GM12878 (cell line): ENCODE measurements around the gene ARMC8. TPM values are rescaled to one million over a fixed set of nuclear protein-coding genes. Genes with fewer than 3 reads are reported as not detected.

Source experiments
- ATAC-seq: fragments of 200-7000 bp; cut with Tn5 transposase; 3 replicates; pipeline ENCODE4 v1.9.1; 2020; ENCODE audit warnings: mild to moderate bottlenecking, moderate library complexity
- BruUV-seq: library from RNA; stranded (reverse); fragments of 400-500 nt; replicated peaks from 2 replicates; lab custom pipeline; 2021; lab: Mats Ljungman, UMichigan
- CTCF ChIA-PET: fragments of 300-600 bp; sonication (Branson Sonifier 250); formaldehyde crosslinking; extraction: SDS; loops from one replicate; lab custom pipeline; 2021; ENCODE audit warnings: inconsistent platforms; lab: Yijun Ruan, JAX
- POLR2A ChIA-PET: fragments of 350-600 bp; formaldehyde crosslinking; extraction: SDS; loops from one replicate; lab custom pipeline; 2021; ENCODE audit warnings: inconsistent platforms; lab: Charles Lee
- RAD21 ChIA-PET: fragments of 300-600 bp; sonication (Branson Sonifier 250); formaldehyde crosslinking; loops from one replicate; lab custom pipeline; 2023; ENCODE audit warnings: antibody characterized with exemption; ENCODE audit not compliant: unreplicated experiment; lab: Charles Lee
- SMC1A ChIA-PET: fragments of 300-600 bp; sonication (Branson Sonifier 250); formaldehyde crosslinking; loops from one replicate; lab custom pipeline; 2023; ENCODE audit not compliant: unreplicated experiment, uncharacterized antibody; lab: Charles Lee
- DNase-seq: peaks from one replicate; pipeline ENCODE4 v3.0.0-alpha.2; 2011; ENCODE audit warnings: low read depth, low spot score
- FAIRE-seq: peaks from 3 replicates; lab custom pipeline; 2011; peaks lifted over from hg19 to GRCh38; lab: Jason Lieb, UNC
- H2AFZ ChIP-seq: 2 replicates; pipeline ENCODE4 v1.6.0; 2011; ENCODE audit warnings: low read depth, low read length, control low read depth; ENCODE audit not compliant: control insufficient read depth
- H3K27ac ChIP-seq: 2 replicates; pipeline ENCODE4 v1.5.1; 2011; ENCODE audit warnings: control low read depth; ENCODE audit not compliant: control insufficient read depth, insufficient read depth
- H3K27me3 ChIP-seq, 2 experiments: replicated peaks in 1 of 2; 2 replicates each; pipeline versions ENCODE4 v1.6.0 to v1.6.1; 2011; ENCODE audit warnings: low read length in 1 of 2; ENCODE audit not compliant: control insufficient read depth in 2 of 2, insufficient read depth in 2 of 2
- H3K36me3 ChIP-seq, 2 experiments: 2 replicates each; pipeline ENCODE4 v1.5.1; 2011; ENCODE audit warnings: low read length in 1 of 2; ENCODE audit not compliant: control insufficient read depth in 2 of 2, insufficient read depth in 2 of 2
- H3K4me1 ChIP-seq: 2 replicates; pipeline ENCODE4 v1.6.1; 2011; ENCODE audit warnings: mild to moderate bottlenecking, low read length, moderate library complexity, mixed read lengths; ENCODE audit not compliant: control insufficient read depth, insufficient read depth
- H3K4me2 ChIP-seq: 2 replicates; pipeline ENCODE4 v1.6.0; 2011; ENCODE audit warnings: control low read depth; ENCODE audit not compliant: control insufficient read depth, insufficient read depth
- H3K4me3 ChIP-seq: fragments of 200-600 bp; sonication (generic); 2 replicates; pipeline ENCODE4 v1.5.1; 2016
- H3K79me2 ChIP-seq: 2 replicates; pipeline ENCODE4 v1.6.0; 2011; ENCODE audit warnings: low read length; ENCODE audit not compliant: control insufficient read depth, insufficient read depth
- H3K9ac ChIP-seq: 2 replicates; pipeline ENCODE4 v1.8.0; 2011; ENCODE audit warnings: low read length, control low read depth, mixed read lengths; ENCODE audit not compliant: control insufficient read depth, insufficient read depth
- H3K9me3 ChIP-seq: replicated peaks from 3 replicates; pipeline ENCODE4 v1.5.1; 2011; ENCODE audit warnings: mild to moderate bottlenecking, low read length; ENCODE audit not compliant: control insufficient read depth, insufficient read depth
- H4K20me1 ChIP-seq: 2 replicates; pipeline ENCODE4 v1.6.0; 2011; ENCODE audit not compliant: control insufficient read depth, insufficient read depth
- BMI1 ChIP-seq: fragments of 450-650 bp; IDR thresholded peaks from 2 replicates; pipeline ENCODE4 v1.6.1; 2016; ENCODE audit warnings: mild to moderate bottlenecking, moderate library complexity, borderline replicate concordance
- CBFB ChIP-seq: IDR thresholded peaks from 2 replicates; pipeline ENCODE4 v1.6.1; 2016; ENCODE audit warnings: antibody characterized with exemption, low read depth
- CREB1 ChIP-seq: IDR thresholded peaks from 2 replicates; pipeline ENCODE4 v1.6.1; 2012; ENCODE audit warnings: low read depth, mild to moderate bottlenecking, inconsistent platforms
- LARP7 ChIP-seq: fragments of 450-650 bp; IDR thresholded peaks from 2 replicates; pipeline ENCODE4 v1.6.1; 2017; ENCODE audit warnings: mild to moderate bottlenecking
- MTA2 ChIP-seq: fragments of 450-650 bp; IDR thresholded peaks from 2 replicates; pipeline ENCODE4 v1.6.1; 2016; ENCODE audit warnings: low read depth, mild to moderate bottlenecking, moderate library complexity
- MXI1 ChIP-seq: fragments of 150-350 bp; IDR thresholded peaks from 2 replicates; pipeline ENCODE4 v1.6.1; 2011; ENCODE audit warnings: low read depth, mild to moderate bottlenecking, inconsistent platforms, low read length, improper control_type of control experiment
- SMAD1 ChIP-seq: fragments of 450-650 bp; IDR thresholded peaks from 2 replicates; pipeline ENCODE4 v1.6.1; 2018; ENCODE audit warnings: mild to moderate bottlenecking, low read depth; ENCODE audit not compliant: partially characterized antibody
- SPI1 ChIP-seq: IDR thresholded peaks from 2 replicates; pipeline ENCODE4 v1.6.1; 2011; ENCODE audit warnings: low read depth, mild to moderate bottlenecking, low read length, moderate library complexity, borderline replicate concordance; ENCODE audit not compliant: insufficient read depth
- ZNF207 ChIP-seq: fragments of 450-650 bp; IDR thresholded peaks from 2 replicates; pipeline ENCODE4 v1.6.1; 2014; ENCODE audit warnings: antibody characterized with exemption, mild to moderate bottlenecking, borderline replicate concordance
- ZNF274 ChIP-seq: IDR thresholded peaks from one replicate; pipeline ENCODE4 v1.8.0; 2011; ENCODE audit not compliant: insufficient read length, insufficient read depth
- ZZZ3 ChIP-seq: IDR thresholded peaks from 2 replicates; pipeline ENCODE4 v1.6.1; 2011; ENCODE audit warnings: low read depth; ENCODE audit not compliant: control insufficient read depth, insufficient read length
- WGBS: methylation state at CpG from one replicate; pipeline ENCODE4 v1.1.6; 2016; ENCODE audit warnings: low lambda C conversion rate; ENCODE audit not compliant: insufficient replicate concordance, insufficient coverage; ENCODE audit errors: missing lambda C conversion rate; 5-methylcytosine and 5-hydroxymethylcytosine counted together
- in situ Hi-C: fragments of 300-500 bp; cut with MboI; formaldehyde crosslinking; loops from 9 replicates; pipeline ENCODE4 v1.14.3; 2018; ENCODE audit warnings: mixed read lengths
- intact Hi-C: fragments of 100-400 bp; cut with micrococcal nuclease; formaldehyde crosslinking; loops from one replicate; pipeline ENCODE4 v1.14.2; 2022; ENCODE audit not compliant: unreplicated experiment
- polyA plus RNA-seq, 11 experiments: library from polyadenylated mRNA; depleted of rRNA in 4 of 11; unstranded in 6 of 11; stranded (reverse) in 5 of 11; fragments of >200 nt; fragmentation: Nextera tagmentation in 4 of 11; fragmentation: Illumina TruSeq in 1 of 11; extraction: Ambion mirVana in 4 of 11; extraction: Trizol in 1 of 11; gene quantifications; 1 replicate in 1 of 11; 2 replicates in 10 of 11; pipeline versions ENCODE4 v1.2.1 to v1.2.3, GENCODE V29; 2011 to 2016; ENCODE audit warnings: inconsistent platforms in 2 of 11, missing spikeins in 2 of 11, low read depth in 1 of 11
- total RNA-seq, 4 experiments: library from RNA; depleted of rRNA in 3 of 4; stranded (reverse); fragments of >200 nt in 3 of 4; fragmentation: Illumina TruSeq in 1 of 4; extraction: Trizol in 1 of 4; gene quantifications; 2 replicates each; pipeline versions ENCODE4 v1.2.1 to v1.2.3, GENCODE V29; 2013 to 2021
- TF ChIP-seq, protein P1 (sequence below): fragments of 450-650 bp; IDR thresholded peaks from 2 replicates; pipeline ENCODE4 v1.6.1; 2016; ENCODE audit warnings: mild to moderate bottlenecking
- TF ChIP-seq, protein P2 (sequence below): fragments of 150-350 bp; IDR thresholded peaks from 2 replicates; pipeline ENCODE4 v1.6.1; 2014; ENCODE audit warnings: mild to moderate bottlenecking, low read depth, low read length

Gene ARMC8
- total and polyA plus RNA-seq, 10 of the 15 experiments (the other 5 are each of a cell fraction or from before 2014, with no cell fraction given), result 29.8 to 93.4 (median 45.3) TPM

DNA sequence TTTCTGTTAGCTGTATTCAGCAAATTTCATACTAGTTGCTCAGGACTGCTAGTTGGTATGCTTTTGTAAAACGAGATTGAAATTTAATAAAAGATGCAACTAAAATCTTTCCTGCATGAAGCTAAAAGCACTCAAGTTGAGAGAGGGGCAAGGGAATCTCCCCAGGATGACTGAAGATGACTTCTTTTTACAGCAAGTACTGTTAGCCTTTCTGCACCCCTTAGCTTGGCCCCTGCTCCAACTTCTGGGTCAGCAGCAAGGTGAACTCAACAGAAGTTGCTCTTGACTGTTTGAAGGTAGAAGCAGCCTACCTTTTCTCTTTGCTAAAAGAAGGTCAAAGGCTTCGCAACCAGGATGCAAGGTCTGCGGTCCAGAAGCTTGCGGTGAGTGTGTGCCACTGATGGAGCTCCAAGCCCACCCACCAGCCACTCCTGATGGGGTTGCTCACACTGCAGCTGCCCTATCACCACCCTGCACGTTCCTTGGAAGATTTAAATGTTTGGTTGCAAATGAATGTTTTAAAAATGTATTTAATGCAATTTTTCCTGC lies 110.0 kb downstream of the ARMC8 start:
- ChIA-PET CTCF (no interaction called here), SMC1A (no interaction called here), POLR2A (no interaction called here), RAD21 (no interaction called here)
- no peak overlapping the region for H3K9ac ChIP-seq
- H3K9me3 ChIP-seq, result no peaks in the 10 kb centered on the region
- WGBS, result 59% methylated on average over 5 of the region's 5 CpGs
- no peak for TF ChIP-seq LARP7
- TF ChIP-seq ZNF274, result no peak
- TF ChIP-seq, protein P1, sequence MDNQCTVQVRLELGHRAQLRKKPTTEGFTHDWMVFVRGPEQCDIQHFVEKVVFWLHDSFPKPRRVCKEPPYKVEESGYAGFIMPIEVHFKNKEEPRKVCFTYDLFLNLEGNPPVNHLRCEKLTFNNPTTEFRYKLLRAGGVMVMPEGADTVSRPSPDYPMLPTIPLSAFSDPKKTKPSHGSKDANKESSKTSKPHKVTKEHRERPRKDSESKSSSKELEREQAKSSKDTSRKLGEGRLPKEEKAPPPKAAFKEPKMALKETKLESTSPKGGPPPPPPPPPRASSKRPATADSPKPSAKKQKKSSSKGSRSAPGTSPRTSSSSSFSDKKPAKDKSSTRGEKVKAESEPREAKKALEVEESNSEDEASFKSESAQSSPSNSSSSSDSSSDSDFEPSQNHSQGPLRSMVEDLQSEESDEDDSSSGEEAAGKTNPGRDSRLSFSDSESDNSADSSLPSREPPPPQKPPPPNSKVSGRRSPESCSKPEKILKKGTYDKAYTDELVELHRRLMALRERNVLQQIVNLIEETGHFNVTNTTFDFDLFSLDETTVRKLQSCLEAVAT, result no peak
- TF ChIP-seq CREB1, result no peak
- no TSS peak for BruUV-seq
- no peaks in the 10 kb centered on the region for H4K20me1 ChIP-seq
- no peak for ATAC-seq
- H3K27me3 ChIP-seq, result no peaks in the 10 kb centered on the region
- in situ Hi-C loops (no loop called here), intact Hi-C loops (no loop called here)
- no peak overlapping the region for H3K4me2 ChIP-seq
- H3K36me3 ChIP-seq, result peaks cover 1 to 6% of the 10 kb centered on the region in 2 experiments; a peak in 3 of 4 replicates
- H3K4me1 ChIP-seq, result no peaks in the 10 kb centered on the region
- H2AFZ ChIP-seq, result no peak overlapping the region
- no peaks in the 10 kb centered on the region for H3K79me2 ChIP-seq
- no peak overlapping the region for H3K27ac ChIP-seq
- H3K4me3 ChIP-seq, result no peak overlapping the region
- no peak for FAIRE-seq
- no peak for DNase-seq

DNA sequence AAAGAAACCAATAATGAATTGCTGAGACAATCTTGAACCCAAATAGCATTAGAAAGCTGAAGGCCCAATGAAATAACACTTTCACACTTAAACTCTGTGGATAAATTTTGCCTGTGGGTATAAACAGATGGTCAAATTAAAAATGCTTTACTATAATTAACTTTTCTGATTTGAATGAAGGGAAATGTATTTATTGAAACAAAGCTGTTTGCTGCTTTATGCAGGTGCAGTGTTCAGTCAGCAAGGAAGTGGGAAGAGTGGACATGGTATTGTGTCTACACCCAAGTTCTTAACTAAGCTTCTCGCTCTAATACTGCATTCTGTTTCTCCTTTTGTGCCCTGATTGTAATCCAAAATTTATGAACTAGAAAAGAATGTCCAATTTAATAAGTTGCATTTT lies 110.8 kb downstream of the ARMC8 start:
- Histone ChIP-seq H3K4me2 (no peak overlapping the region), H3K27ac (no peak overlapping the region), H3K9ac (no peak overlapping the region), H4K20me1 (no peaks in the 10 kb centered on the region), H3K79me2 (no peaks in the 10 kb centered on the region), H2AFZ (no peak overlapping the region), H3K9me3 (no peaks in the 10 kb centered on the region), H3K27me3 (no peaks in the 10 kb centered on the region), H3K36me3 (peaks cover 1 to 6% of the 10 kb centered on the region in 2 experiments; a peak in 3 of 4 replicates), H3K4me3 (no peak overlapping the region), H3K4me1 (no peaks in the 10 kb centered on the region)
- FAIRE-seq, result no peak
- POLR2A ChIA-PET, result no interaction called here
- no peak for DNase-seq
- ATAC-seq, result no peak
- no TSS peak for BruUV-seq
- CTCF ChIA-PET, result no interaction called here
- RAD21 ChIA-PET, result no interaction called here
- SMC1A ChIA-PET, result no interaction called here
- 93% methylated on average over 1 of the region's 1 CpG for WGBS
- in situ Hi-C loops (no loop called here), intact Hi-C loops (no loop called here)
- TF ChIP-seq, protein P2, sequence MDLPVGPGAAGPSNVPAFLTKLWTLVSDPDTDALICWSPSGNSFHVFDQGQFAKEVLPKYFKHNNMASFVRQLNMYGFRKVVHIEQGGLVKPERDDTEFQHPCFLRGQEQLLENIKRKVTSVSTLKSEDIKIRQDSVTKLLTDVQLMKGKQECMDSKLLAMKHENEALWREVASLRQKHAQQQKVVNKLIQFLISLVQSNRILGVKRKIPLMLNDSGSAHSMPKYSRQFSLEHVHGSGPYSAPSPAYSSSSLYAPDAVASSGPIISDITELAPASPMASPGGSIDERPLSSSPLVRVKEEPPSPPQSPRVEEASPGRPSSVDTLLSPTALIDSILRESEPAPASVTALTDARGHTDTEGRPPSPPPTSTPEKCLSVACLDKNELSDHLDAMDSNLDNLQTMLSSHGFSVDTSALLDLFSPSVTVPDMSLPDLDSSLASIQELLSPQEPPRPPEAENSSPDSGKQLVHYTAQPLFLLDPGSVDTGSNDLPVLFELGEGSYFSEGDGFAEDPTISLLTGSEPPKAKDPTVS, result no peak
- no peak for TF ChIP-seq MTA2
- no peak for TF ChIP-seq SMAD1
- TF ChIP-seq MXI1, result no peak
- TF ChIP-seq ZZZ3, result no peak
- TF ChIP-seq SPI1, result no peak
- TF ChIP-seq ZNF207, result no peak
- no peak for TF ChIP-seq BMI1
- no peak for TF ChIP-seq CBFB
